ENCODE measurements around the gene TBC1D3B.
A peak's percentile ranks its signal among the peaks of the same experiment; 100 is the strongest.
"Not testable (repeated sequence)": the region's sequence is repeated elsewhere in the genome, so short reads cannot be mapped to it uniquely, and the experiment has no call there.

TBC1D3B gene

GRCh38 chr17:36181446-36182175 lies 5.2 kb upstream of the TBC1D3B start:
- not testable (repeated sequence) for DNase-seq (ENCODE audit: low read depth in 2 of 2)

GRCh38 chr17:36168836-36169235 lies 7.6 kb downstream of the TBC1D3B start:
- DNase-seq (ENCODE audit: low read depth in 2 of 2), result not testable (repeated sequence)

GRCh38 chr17:36153895-36154610 lies 22.4 kb downstream of the TBC1D3B start:
- no peak for DNase-seq (ENCODE audit: low read depth in 2 of 2)

GRCh38 chr17:36152639-36153120 lies 23.8 kb downstream of the TBC1D3B start:
- peak in 1 of 2 experiments; percentile 7 for DNase-seq (ENCODE audit: low read depth in 2 of 2)

GRCh38 chr17:36151891-36152638 lies 24.4 kb downstream of the TBC1D3B start:
- DNase-seq (ENCODE audit: low read depth in 2 of 2), result no peak

GRCh38 chr17:36149296-36149820 lies 27.1 kb downstream of the TBC1D3B start:
- peak in 1 of 2 experiments; percentile 11 for DNase-seq (ENCODE audit: low read depth in 2 of 2)

- DNase-seq (ENCODE audit: low read depth in 2 of 2), result peak; percentile 9 to 15
These were observed 27.7 kb downstream of the TBC1D3B start for GRCh38 chr17:36148559-36149295.

GRCh38 chr17:36147601-36148000 lies 28.8 kb downstream of the TBC1D3B start:
- no peak for DNase-seq (ENCODE audit: low read depth in 2 of 2)

GRCh38 chr17:36144981-36145729 lies 31.3 kb downstream of the TBC1D3B start:
- no peak for DNase-seq (ENCODE audit: low read depth in 2 of 2)

GRCh38 chr17:36144014-36144413 lies 32.4 kb downstream of the TBC1D3B start:
- DNase-seq (ENCODE audit: low read depth in 2 of 2), result no peak

- DNase-seq (ENCODE audit: low read depth in 2 of 2), result no peak
These were observed 33.6 kb downstream of the TBC1D3B start for GRCh38 chr17:36142806-36143205.

GRCh38 chr17:36142235-36142634 lies 34.2 kb downstream of the TBC1D3B start:
- no peak for DNase-seq (ENCODE audit: low read depth in 2 of 2)

- DNase-seq (ENCODE audit: low read depth in 2 of 2), result no peak
These were observed 40.0 kb downstream of the TBC1D3B start for GRCh38 chr17:36136439-36136838.

GRCh38 chr17:36136036-36136435 lies 40.4 kb downstream of the TBC1D3B start:
- no peak for DNase-seq (ENCODE audit: low read depth in 2 of 2)

- DNase-seq (ENCODE audit: low read depth in 2 of 2), result no peak
These were observed 41.0 kb downstream of the TBC1D3B start for GRCh38 chr17:36135465-36135864.

GRCh38 chr17:36133602-36134236 lies 42.7 kb downstream of the TBC1D3B start:
- peak in 1 of 2 experiments; percentile 0 for DNase-seq (ENCODE audit: low read depth in 2 of 2)

- no peak for DNase-seq (ENCODE audit: low read depth in 2 of 2)
These were observed 44.0 kb downstream of the TBC1D3B start for GRCh38 chr17:36132421-36132831.

- DNase-seq (ENCODE audit: low read depth in 2 of 2), result no peak
These were observed 44.5 kb downstream of the TBC1D3B start for GRCh38 chr17:36131931-36132330.

- DNase-seq (ENCODE audit: low read depth in 2 of 2), result no peak
These were observed 45.0 kb downstream of the TBC1D3B start for GRCh38 chr17:36131421-36131820.

GRCh38 chr17:36130346-36130745 lies 46.1 kb downstream of the TBC1D3B start:
- no peak for DNase-seq (ENCODE audit: low read depth in 2 of 2)

All from fibroblast of skin of left quadriceps (primary cell).